NCI-H2107 (cell line): ENCODE measurements around the gene HDAC4.

Experiments used
- DNase-seq: peaks from one replicate; lab custom pipeline; 2025; lab: John Stamatoyannopoulos, UW

The HDAC4 gene

DNA sequence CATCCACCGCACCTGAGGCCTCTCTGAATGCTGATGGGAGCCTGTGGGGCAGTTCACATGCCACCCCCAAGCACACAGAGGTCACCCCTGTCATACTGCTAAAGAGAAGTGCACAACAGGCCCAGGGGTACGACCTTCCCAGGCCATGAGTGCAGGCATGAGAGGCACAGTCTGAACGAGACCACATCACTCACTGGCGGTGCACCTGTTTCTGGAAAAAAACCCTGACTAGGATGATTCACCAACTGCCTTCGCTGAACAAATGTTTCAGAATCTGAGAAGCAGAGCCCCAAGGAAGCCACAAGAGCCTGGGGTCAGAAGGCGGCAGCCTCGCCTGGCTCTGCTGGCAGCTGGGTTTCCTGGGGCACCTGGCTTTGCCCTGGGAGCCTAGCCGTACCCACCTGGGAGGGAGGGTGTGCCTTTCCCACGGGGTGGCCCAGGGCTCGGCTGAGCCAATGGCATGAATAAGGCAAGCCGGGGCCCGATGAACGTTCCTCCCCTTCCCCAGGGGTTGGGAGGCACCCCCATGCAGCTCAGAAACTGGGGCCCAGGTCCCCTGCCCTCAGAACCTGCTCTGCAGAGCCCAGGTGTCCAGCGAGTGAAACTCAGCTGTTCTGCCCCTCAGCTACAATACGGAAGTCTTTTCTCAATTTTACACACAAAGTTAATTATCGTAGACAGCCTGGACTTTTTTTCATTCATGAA lies 73.8 kb downstream of the HDAC4 start:
- DNase-seq: no peak

DNA sequence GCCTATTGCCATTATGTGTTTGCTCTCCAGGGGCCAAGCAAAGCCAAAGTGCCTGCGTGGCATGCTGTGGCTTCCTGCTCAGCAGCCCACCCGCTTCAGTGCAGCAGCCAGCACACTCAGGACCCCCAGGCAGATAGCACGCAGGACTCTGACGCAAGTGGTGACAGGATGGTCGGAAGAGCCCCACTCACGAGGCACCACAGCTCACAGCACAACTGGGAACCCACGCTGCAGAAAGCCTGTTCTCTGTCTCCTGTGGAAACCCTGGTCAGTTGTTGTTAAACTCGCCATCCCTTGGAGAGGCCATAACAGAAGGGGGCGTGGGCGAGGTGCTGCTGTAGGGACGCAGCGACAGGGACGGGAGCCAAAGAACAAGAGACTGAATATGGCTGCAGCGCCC lies 76.4 kb downstream of the HDAC4 start:
- no peak for DNase-seq

DNA sequence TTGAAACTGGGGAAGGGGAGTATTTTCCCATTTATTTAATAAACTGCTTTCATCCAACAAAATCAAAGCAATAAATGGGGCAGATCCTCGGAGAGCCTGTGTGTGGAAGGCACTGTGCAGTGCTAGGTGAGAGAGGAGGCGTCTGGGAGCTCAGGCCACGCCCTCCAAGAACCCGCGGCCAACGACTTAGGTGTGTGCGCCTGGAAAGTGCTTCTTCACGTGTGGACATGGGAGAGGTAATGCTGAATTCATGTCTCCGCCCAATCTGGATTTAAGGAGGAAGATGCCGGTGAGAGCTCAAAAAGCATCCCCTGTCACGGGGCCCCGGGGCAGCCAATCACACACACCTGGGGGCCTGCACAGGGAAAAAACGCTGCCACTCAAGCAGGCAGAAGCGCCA lies 77.4 kb downstream of the HDAC4 start:
- no peak for DNase-seq

DNA sequence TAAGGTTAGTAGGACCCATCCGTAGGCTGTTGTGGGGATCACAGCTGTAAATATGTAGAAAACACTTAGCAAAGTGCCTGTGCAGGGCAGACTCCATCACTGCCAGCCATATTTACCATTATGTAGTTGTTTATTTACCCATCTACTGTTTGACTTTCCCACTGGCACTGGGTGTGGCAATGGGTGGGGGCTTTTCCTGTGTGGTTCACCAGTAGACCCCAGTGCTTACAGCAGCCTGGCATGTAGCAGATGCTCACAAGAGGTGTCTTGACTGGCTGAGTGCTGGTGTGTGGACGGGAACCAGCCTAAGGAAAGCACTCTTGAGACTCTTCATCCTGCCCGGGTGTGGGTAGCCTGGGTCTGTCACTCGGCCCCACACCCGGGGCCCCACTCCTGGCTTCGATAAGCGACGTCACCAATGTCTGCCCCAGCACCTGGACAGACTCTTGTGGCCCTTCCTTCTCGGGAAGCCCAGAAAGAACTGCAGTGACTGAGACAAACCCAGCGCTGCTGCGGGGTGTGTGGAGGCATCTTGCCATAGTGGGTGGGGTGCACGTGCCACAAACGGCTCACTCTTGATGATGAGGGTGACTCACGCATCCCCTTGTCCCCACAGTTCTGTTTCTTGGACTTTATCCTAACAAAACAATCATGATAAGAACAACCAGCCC lies 78.3 kb downstream of the HDAC4 start:
- no peak for DNase-seq

GRCh38 chr2:239321596-239322415 lies 79.0 kb downstream of the HDAC4 start:
- DNase-seq: no peak

GRCh38 chr2:239318790-239319661 lies 81.8 kb downstream of the HDAC4 start:
- DNase-seq: no peak

- no peak for DNase-seq
Observed at GRCh38 chr2:239318151-239318611, 82.6 kb downstream of the HDAC4 start.

- DNase-seq: no peak
Observed at GRCh38 chr2:239316562-239317465, 84.0 kb downstream of the HDAC4 start.

DNA sequence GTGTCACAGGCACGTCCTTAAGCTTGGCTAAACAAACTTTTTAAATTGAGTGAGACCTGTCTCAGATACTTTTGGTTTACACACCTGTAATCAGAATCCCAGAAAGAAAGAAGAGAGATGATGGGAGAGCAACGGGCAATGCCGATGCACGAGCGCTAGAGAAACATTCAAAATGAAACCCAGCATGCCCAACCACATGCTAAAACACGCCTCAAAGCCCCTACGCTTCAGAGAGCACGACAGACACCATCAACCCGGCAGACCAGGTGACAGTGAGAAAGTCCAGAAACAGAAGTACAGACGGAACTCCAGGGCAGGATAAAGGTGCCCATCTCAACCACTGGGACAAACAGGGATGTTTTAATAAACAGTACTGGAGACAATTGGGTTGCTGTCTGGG lies 85.5 kb downstream of the HDAC4 start:
- DNase-seq: no peak

GRCh38 chr2:239313776-239314175 lies 87.0 kb downstream of the HDAC4 start:
- DNase-seq: no peak

GRCh38 chr2:239312741-239313667 lies 87.8 kb downstream of the HDAC4 start:
- no peak for DNase-seq

DNA sequence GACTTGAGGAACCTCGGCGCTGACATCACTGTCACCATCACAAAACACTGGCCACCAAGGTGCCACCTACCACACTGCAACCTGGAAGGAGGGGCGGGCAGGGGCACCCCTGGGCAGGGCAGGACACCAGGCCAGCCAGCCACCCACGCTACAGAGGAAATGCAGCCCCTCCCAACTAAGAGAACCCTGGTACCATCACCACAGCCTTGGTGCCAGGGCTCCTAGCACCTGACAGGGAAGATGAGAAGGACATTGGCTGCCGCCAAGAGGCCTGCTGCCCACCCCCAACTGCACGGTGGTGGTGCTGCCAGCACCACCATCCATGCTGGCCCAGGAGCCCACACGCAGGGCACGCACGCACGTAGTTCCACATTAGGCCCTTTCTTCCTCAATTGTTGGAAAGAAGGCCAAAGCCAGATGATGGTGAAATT lies 88.7 kb downstream of the HDAC4 start:
- DNase-seq: no peak

GRCh38 chr2:239311132-239312040 lies 89.4 kb downstream of the HDAC4 start:
- no peak for DNase-seq

DNA sequence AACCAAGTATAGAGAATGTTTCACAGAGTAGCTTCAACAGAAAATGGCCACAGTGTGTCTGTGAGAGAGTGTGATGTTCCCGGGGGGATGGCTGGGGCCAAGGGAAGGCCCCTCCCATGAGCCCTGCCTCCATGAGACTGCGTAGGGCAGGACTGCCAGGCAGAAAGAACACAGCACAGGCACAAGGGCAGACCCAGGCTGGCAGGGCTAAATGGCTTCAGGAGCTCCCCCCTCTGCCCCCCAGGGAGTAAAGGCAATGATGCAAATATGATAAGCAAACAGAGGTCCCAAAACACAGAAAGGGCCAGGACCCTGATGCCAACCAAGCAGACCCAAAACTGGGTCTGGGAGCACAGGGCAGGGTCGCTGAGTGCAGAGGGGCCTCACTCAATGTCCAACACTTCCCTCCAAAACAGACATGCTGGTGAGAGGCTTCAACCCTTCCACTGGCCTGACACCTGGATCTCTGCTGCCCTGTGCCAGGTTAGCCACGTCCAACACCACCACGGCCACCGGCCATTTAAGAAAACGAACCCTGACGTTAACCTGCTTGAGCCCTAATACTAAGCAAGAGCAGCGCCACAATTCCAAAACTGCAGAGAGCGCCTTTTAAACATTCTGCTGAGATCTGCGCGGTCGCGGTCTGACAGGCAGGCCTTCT lies 90.3 kb downstream of the HDAC4 start:
- DNase-seq: no peak

- no peak for DNase-seq
Observed at GRCh38 chr2:239309398-239310245, 91.2 kb downstream of the HDAC4 start.

GRCh38 chr2:239308661-239309397 lies 92.0 kb downstream of the HDAC4 start:
- no peak for DNase-seq
